Stomach smooth muscle (tissue), 2 donors: Measurements from ENCODE around the gene PALMD.

Experiments
- H3K27ac ChIP-seq: one replicate; pipeline ENCODE4 v1.7.0; 2013; ENCODE audit warnings: mild to moderate bottlenecking, low read length, inconsistent platforms
- H3K27me3 ChIP-seq, 2 donors: one replicate each; pipeline ENCODE4 v1.7.0; 2013; ENCODE audit warnings: low read length in 2 of 2; ENCODE audit not compliant: insufficient read depth in 2 of 2, control insufficient read depth in 1 of 2
- H3K36me3 ChIP-seq, 2 donors: one replicate each; pipeline ENCODE4 v1.7.0; 2013; ENCODE audit warnings: low read length in 2 of 2; ENCODE audit not compliant: control insufficient read depth in 2 of 2, insufficient read depth in 2 of 2
- H3K4me1 ChIP-seq: one replicate; pipeline ENCODE4 v1.7.0; 2013; ENCODE audit warnings: low read length; ENCODE audit not compliant: control insufficient read depth, insufficient read depth
- H3K4me3 ChIP-seq, 2 donors: one replicate each; pipeline ENCODE4 v1.7.0; 2013; ENCODE audit warnings: low read length in 2 of 2
- H3K9ac ChIP-seq, 2 donors: one replicate each; pipeline ENCODE4 v1.7.0; 2013; ENCODE audit warnings: low read length in 2 of 2, mild to moderate bottlenecking in 1 of 2
- H3K9me3 ChIP-seq, 2 donors: one replicate each; pipeline ENCODE4 v1.7.0; 2013; ENCODE audit warnings: low read length in 2 of 2; ENCODE audit not compliant: control insufficient read depth in 2 of 2
- donor health status: healthy.
- donor health status: Pancreatic carcinoma.

PALMD gene

GRCh38 chr1:99726407-99726806 lies 80.5 kb downstream of the PALMD start:
- no peaks in the 10 kb centered on the region for H3K9me3 ChIP-seq
- no peaks in the 10 kb centered on the region for H3K36me3 ChIP-seq
- no peak overlapping the region for H3K9ac ChIP-seq
- no peak overlapping the region for H3K4me3 ChIP-seq
- H3K27me3 ChIP-seq = no peaks in the 10 kb centered on the region
- H3K4me1 ChIP-seq = no peaks in the 10 kb centered on the region
- H3K27ac ChIP-seq = no peak overlapping the region

- Histone ChIP-seq H3K4me3 (no peak overlapping the region), H3K9ac (no peak overlapping the region), H3K27ac (no peak overlapping the region), H3K9me3 (no peaks in the 10 kb centered on the region), H3K27me3 (no peaks in the 10 kb centered on the region), H3K36me3 (no peaks in the 10 kb centered on the region), H3K4me1 (no peaks in the 10 kb centered on the region)
Measured at GRCh38 chr1:99726818-99727217, 80.9 kb downstream of the PALMD start.

- Histone ChIP-seq H3K27ac (no peak overlapping the region), H3K9me3 (no peaks in the 10 kb centered on the region), H3K9ac (no peak overlapping the region), H3K36me3 (no peaks in the 10 kb centered on the region), H3K27me3 (no peaks in the 10 kb centered on the region), H3K4me1 (no peaks in the 10 kb centered on the region), H3K4me3 (no peak overlapping the region)
Measured at GRCh38 chr1:99727575-99728185, 81.8 kb downstream of the PALMD start.

GRCh38 chr1:99728494-99729235 lies 82.8 kb downstream of the PALMD start:
- Histone ChIP-seq H3K36me3 (no peaks in the 10 kb centered on the region), H3K9me3 (no peaks in the 10 kb centered on the region), H3K4me1 (no peaks in the 10 kb centered on the region), H3K27me3 (no peaks in the 10 kb centered on the region), H3K4me3 (no peak overlapping the region), H3K9ac (no peak overlapping the region), H3K27ac (no peak overlapping the region)

- Histone ChIP-seq H3K27me3 (no peaks in the 10 kb centered on the region), H3K9me3 (no peaks in the 10 kb centered on the region), H3K27ac (no peak overlapping the region), H3K4me1 (no peaks in the 10 kb centered on the region), H3K4me3 (no peak overlapping the region), H3K36me3 (no peaks in the 10 kb centered on the region), H3K9ac (no peak overlapping the region)
Measured at GRCh38 chr1:99731384-99731783, 85.5 kb downstream of the PALMD start.

- H3K9me3 ChIP-seq = no peaks in the 10 kb centered on the region
- no peak overlapping the region for H3K4me3 ChIP-seq
- H3K27me3 ChIP-seq = no peaks in the 10 kb centered on the region
- no peak overlapping the region for H3K9ac ChIP-seq
- H3K27ac ChIP-seq = no peak overlapping the region
- H3K4me1 ChIP-seq = no peaks in the 10 kb centered on the region
- no peaks in the 10 kb centered on the region for H3K36me3 ChIP-seq
Measured at GRCh38 chr1:99735852-99736251, 89.9 kb downstream of the PALMD start.

- no peaks in the 10 kb centered on the region for H3K36me3 ChIP-seq
- H3K27ac ChIP-seq = no peak overlapping the region
- no peaks in the 10 kb centered on the region for H3K9me3 ChIP-seq
- H3K4me3 ChIP-seq = no peak overlapping the region
- H3K4me1 ChIP-seq = no peaks in the 10 kb centered on the region
- H3K27me3 ChIP-seq = no peaks in the 10 kb centered on the region
- H3K9ac ChIP-seq = peak overlapping the region in 1 of 2 donors; percentile 6
Measured at GRCh38 chr1:99737016-99737415, 91.1 kb downstream of the PALMD start.

GRCh38 chr1:99738858-99739465 lies 93.0 kb downstream of the PALMD start:
- Histone ChIP-seq H3K27ac (no peak overlapping the region), H3K4me1 (no peaks in the 10 kb centered on the region), H3K27me3 (no peaks in the 10 kb centered on the region), H3K9ac (no peak overlapping the region), H3K9me3 (no peaks in the 10 kb centered on the region), H3K36me3 (no peaks in the 10 kb centered on the region), H3K4me3 (no peak overlapping the region)

GRCh38 chr1:99740141-99740540 lies 94.2 kb downstream of the PALMD start:
- H3K4me1 ChIP-seq = no peaks in the 10 kb centered on the region
- H3K36me3 ChIP-seq = no peaks in the 10 kb centered on the region
- no peak overlapping the region for H3K4me3 ChIP-seq
- no peak overlapping the region for H3K9ac ChIP-seq
- H3K27ac ChIP-seq = no peak overlapping the region
- H3K27me3 ChIP-seq = no peaks in the 10 kb centered on the region
- no peaks in the 10 kb centered on the region for H3K9me3 ChIP-seq
